GM10847 (cell line): ENCODE data around the gene ZNF19.
A peak's percentile ranks its signal among the peaks of the same experiment; 100 is the strongest.

Experiments
- POLR2A ChIP-seq: IDR thresholded peaks from 2 replicates; pipeline ENCODE4 v1.6.1; 2011; ENCODE audit not compliant: insufficient read length; ENCODE audit errors: extremely low read depth

The ZNF19 gene

GRCh38 chr16:71461686-71462648 lies 27.2 kb downstream of the ZNF19 start, which contains the start of gene ZNF23:
TSS of gene ZNF23 (minus strand) at chr16:71462247. CDS start at chr16:71456796, 5,451 bp downstream.
- peak; percentile 96 for TF ChIP-seq POLR2A

- no peak for TF ChIP-seq POLR2A
These were observed 28.2 kb downstream of the ZNF19 start for GRCh38 chr16:71460941-71461340.

GRCh38 chr16:71460236-71460635 lies 28.9 kb downstream of the ZNF19 start:
- no peak for TF ChIP-seq POLR2A

- no peak for TF ChIP-seq POLR2A
These were observed 29.6 kb downstream of the ZNF19 start for GRCh38 chr16:71459510-71459909.

- TF ChIP-seq POLR2A = no peak
These were observed 32.3 kb downstream of the ZNF19 start for GRCh38 chr16:71456801-71457200.

- no peak for TF ChIP-seq POLR2A
These were observed 36.1 kb downstream of the ZNF19 start for GRCh38 chr16:71453036-71453435.

- TF ChIP-seq POLR2A = no peak
These were observed 40.1 kb downstream of the ZNF19 start for GRCh38 chr16:71449020-71449419.

- TF ChIP-seq POLR2A = no peak
These were observed 40.8 kb downstream of the ZNF19 start for GRCh38 chr16:71448274-71448866.

GRCh38 chr16:71443714-71444113 lies 45.4 kb downstream of the ZNF19 start:
- TF ChIP-seq POLR2A = no peak

- TF ChIP-seq POLR2A = no peak
These were observed 47.1 kb downstream of the ZNF19 start, which contains the start of gene TLE7 for GRCh38 chr16:71442051-71442440. TSS of gene TLE7 (minus strand) at chr16:71442054. CDS start at chr16:71433324, 8,730 bp downstream.

GRCh38 chr16:71441348-71442050 lies 47.6 kb downstream of the ZNF19 start:
- no peak for TF ChIP-seq POLR2A

GRCh38 chr16:71440669-71441347 lies 48.3 kb downstream of the ZNF19 start:
- no peak for TF ChIP-seq POLR2A

GRCh38 chr16:71439523-71439922 lies 49.6 kb downstream of the ZNF19 start:
- TF ChIP-seq POLR2A = no peak

GRCh38 chr16:71436473-71436872 lies 52.7 kb downstream of the ZNF19 start:
- TF ChIP-seq POLR2A = no peak

- TF ChIP-seq POLR2A = no peak
These were observed 56.2 kb downstream of the ZNF19 start for GRCh38 chr16:71432906-71433305.
